GM18498 (cell line): ENCODE results near the gene LCLAT1.
"Not testable (repeated sequence)": the region's sequence is repeated elsewhere in the genome, so short reads cannot be mapped to it uniquely, and the experiment has no call there.

Experiments
- ATAC-seq: cut with Tn5 transposase; IDR thresholded peaks from one replicate; pipeline ENCODE4 v1.9.1; 2021; ENCODE audit warnings: mild to moderate bottlenecking, moderate library complexity; ENCODE audit not compliant: unreplicated experiment

The LCLAT1 gene

DNA sequence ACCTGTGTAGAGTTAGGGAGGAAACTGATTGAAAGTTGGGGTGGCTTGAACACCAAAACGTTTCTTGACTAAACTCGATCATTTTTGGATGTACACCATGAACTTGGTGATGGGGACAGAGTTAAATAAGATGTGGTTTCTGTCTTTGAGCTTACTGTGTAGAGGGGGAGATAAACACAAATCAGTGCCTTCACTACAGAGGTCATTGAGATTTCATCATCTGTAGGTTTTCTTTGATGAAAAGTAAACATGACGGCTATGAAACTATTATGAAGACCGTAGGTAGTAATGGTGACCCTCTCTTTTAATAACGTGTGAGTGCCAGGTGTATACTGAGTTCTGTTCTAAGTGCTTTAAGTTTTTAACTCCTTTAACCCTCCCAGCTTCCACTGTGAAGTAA is 6.5 kb downstream of the LCLAT1 start:
- no peak for ATAC-seq

DNA sequence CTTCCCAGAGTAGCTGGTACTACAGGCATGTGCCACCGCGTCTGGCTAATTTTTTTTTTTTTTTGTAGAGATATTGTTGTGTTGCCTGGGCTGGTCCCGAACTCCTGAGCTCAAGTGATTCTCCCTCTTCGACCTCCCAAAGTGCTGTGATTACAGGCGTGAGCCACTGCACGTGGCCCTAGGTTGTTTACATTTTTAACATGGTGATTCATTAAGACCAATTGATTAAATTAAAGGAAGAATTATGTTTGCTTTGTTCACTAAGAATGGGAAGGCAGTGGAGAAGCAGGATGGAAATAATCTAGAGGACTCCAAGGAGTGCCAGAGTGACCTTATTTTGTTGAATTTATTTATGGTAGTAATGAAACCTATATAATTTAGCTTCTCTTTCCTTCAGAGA is 7.5 kb downstream of the LCLAT1 start:
- ATAC-seq: no peak

- no peak for ATAC-seq
These were observed 8.2 kb downstream of the LCLAT1 start for GRCh38 chr2:30455114-30455738.

- no peak for ATAC-seq
These were observed 9.1 kb downstream of the LCLAT1 start for GRCh38 chr2:30456106-30456505.

DNA sequence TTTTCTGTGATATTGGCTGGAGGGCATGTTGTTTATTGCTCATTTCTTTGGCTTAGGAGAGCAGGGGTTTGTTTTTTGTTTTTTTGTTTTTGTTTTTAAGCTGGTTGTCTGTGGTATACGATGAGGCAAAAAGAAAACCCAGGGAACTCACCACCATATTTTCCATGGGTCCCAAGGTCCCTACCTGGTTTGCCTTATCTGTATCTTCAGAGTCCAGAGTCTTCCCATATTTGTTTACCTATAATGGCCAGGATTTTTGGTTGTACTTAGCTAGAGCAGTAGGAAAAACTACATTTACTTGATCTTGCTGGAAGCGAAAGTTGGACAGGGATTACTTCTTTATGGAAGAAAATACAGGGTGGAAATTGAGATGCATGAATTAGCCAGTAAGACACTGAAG is 9.5 kb downstream of the LCLAT1 start:
- ATAC-seq: no peak

DNA sequence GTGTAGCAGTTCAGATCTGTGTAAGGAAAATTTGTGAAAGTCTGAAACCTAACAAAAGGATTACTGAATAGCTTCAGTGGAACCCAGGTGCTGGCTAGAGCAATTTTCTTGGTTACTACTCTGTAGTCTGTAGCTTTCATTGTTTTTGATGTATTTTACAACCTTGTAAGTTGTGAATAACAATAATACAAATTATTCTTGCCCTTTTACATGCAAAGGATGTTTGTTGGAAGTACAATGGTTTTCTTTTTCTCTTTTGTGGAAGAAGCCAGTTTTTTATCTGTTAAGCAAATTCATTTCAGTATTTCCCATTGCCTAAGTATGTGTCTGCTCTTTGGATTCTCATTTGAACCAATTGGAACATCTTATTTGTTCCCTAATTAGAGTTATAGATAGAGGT is 10.2 kb downstream of the LCLAT1 start:
- ATAC-seq: no peak

DNA sequence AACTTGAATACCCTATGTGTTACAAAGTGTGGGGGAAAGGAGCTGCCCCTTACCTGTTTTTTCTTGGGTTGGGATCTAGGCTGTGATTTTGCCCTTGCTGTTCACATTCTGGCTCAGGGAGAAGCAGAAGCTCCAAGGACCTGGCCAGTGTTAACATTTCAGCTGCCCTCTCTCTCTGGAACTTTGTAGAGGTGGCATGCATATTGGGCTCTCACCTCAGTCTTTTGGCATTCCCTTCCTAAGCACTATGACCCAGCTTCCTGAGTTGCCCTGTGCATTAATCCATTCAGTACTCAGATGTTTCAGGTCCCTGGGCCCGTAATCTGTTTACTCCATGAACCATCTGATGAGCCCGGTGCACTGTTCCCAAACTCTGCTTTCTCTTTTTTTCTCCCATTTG is 12.1 kb downstream of the LCLAT1 start:
- no peak for ATAC-seq

DNA sequence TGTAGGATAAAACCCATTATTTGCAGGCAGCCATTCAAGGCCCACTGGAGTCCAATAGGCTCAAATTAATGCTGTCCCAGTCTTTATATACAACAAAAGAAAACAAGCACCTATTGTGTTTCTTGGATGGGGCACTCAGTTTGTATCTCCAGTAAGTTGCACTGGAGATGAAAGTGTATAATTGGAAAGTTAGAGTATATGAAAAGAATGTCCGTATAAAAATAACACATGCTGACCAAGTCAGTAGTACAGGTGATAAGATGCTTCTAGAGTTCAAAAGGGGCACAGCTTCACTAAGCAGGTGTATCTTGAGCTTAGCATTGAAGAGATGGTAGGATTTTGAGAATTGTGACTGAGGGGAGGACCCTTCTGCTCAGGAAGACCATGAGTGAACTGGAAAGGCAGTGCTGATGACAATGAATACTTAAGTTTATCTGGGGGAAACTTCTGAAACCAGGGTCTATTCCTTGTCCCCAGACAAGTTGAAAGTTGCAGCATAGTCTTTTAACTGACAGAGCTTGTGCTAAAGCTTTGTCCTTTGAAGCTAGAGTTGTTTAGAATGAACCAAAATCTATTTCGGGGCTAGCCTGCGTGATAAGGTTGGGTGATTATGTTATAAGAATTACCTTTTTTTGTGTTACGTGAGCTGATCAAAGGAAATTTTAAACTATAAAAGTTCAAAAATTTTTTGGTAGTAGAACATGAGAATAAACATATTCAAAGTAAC is 15.2 kb downstream of the LCLAT1 start:
- ATAC-seq: no peak

- ATAC-seq: no peak
These were observed 16.5 kb downstream of the LCLAT1 start for GRCh38 chr2:30463535-30463934.

- no peak for ATAC-seq
These were observed 17.6 kb downstream of the LCLAT1 start for GRCh38 chr2:30464544-30465170.

- no peak for ATAC-seq
These were observed 18.1 kb downstream of the LCLAT1 start for GRCh38 chr2:30465171-30465545.

- no peak for ATAC-seq
These were observed 19.2 kb downstream of the LCLAT1 start for GRCh38 chr2:30466216-30466615.

DNA sequence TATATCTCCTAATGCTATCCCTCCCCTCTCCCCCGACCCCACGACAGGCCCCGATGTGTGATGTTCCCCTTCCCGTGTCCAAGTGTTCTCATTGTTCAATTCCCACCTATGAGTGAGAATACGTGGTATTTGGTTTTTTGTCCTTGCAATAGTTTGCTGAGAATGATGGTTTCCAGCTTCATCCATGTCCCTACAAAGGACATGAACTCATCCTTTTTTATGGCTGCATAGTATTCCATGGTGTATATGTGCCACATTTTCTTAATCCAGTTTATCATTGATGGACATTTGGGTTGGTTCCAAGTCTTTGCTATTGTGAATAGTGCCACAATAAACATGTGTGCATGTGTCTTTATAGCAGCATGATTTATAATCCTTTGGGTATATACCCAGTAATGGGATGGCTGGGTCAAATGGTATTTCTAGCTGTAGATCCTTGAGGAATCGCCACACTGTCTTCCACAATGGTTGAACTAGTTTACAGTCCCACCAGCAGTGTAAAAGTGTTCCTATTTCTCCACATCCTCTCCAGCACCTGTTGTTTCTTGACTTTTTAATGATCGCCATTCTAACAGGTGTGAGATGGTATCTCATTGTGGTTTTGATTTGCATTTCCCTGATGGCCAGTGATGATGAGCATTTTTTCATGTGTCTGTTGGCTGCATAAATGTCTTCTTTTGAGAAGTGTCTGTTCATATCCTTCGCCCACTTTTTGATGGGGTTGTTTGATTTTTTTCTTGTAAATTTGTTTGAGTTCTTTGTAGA is 20.2 kb downstream of the LCLAT1 start:
- not testable (repeated sequence) for ATAC-seq

DNA sequence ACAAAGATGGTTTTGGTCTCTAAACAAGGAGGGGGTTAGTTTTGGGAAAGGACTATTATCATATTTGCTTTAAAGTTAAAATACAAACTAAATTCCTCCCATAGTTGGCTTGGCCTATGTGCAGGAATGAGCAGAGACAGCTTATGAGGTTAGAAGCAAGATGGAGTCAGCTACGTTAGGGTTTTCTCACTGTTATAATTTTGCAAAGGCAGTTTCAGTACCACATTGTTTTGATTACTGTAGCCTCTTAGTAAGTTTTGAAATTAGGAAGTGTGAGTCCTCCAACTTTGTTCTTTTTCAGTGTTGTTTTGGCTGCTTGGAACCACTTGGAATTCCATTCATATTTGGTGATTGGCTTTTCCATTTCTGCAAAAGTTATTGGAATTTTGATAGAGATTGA is 23.4 kb downstream of the LCLAT1 start:
- no peak for ATAC-seq

DNA sequence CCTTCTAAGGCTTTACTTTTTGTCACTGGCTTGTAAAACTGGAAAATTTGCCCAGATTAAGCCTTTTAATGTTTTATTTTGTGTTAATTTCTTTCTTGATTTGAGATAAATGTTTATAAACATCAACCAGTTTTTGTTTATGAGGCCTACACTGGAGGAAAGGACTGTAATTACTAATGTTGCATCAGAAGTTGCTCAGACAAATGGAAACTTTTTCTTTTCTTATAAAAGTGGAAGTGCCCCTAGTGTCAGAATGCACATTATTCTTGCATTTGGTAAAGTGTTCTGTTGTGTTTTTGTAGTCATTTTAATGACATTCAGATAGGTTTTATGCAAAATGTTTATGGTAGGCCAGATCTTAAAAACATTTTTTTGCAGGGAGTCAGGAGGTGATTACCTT is 25.3 kb downstream of the LCLAT1 start:
- no peak for ATAC-seq

DNA sequence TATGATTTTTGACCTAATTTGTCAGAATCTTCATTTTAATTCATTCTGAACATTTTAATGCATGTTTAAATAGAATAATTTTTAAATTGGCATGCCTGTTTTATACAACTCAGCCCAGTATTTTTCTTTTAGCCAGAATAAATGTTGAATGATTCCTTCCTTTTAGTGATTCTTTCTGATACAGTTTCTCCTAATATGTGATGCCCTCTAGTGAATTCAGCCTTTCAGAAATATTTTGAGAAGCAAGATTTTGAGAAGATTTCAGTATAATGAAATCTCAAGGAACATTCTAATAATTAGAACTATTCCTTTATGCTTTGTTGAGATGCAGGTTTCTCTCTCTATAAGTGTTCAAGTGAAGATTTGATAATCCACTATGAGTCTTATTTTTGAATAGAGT is 28.5 kb downstream of the LCLAT1 start:
- no peak for ATAC-seq

DNA sequence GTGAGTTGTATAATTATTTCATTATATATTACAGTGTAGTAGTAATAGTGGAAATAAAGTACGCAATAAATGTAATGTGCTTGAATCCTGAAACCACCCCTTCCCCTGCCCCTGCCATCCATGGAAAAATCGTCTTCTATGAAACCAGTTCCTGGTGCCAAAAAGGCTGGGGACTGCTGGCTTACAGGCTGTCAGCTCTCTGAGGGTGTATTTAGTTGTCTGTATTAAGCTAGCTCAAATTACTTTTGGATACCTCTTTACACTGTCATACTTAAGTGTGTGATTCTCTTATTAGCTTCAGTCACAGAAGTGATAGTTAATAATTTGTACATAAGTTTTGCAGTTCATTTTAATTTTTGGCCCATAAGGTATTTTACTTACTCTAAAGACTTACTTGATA is 29.6 kb downstream of the LCLAT1 start:
- ATAC-seq: no peak

GRCh38 chr2:30480703-30481322 is 33.8 kb downstream of the LCLAT1 start:
- no peak for ATAC-seq

- ATAC-seq: no peak
These were observed 34.3 kb downstream of the LCLAT1 start for GRCh38 chr2:30481323-30481800.

DNA sequence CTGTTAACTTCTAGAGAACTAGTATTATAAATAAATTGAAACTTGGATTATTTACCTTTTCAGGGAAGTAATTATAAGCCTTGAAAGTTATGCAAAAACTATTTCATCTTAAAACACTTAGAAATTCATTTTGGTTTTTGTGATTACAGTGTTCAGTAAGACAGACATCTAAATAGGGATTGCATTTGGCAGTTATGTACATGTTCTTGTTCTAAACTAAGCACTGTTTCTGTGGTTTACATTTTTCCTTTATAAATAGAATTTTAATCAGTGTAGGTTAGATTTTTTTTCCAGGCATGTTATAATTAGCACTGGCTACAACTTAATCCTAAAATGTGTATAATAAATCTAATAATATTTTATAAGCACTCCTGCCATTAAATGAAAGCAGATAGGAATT is 35.0 kb downstream of the LCLAT1 start:
- ATAC-seq: no peak

DNA sequence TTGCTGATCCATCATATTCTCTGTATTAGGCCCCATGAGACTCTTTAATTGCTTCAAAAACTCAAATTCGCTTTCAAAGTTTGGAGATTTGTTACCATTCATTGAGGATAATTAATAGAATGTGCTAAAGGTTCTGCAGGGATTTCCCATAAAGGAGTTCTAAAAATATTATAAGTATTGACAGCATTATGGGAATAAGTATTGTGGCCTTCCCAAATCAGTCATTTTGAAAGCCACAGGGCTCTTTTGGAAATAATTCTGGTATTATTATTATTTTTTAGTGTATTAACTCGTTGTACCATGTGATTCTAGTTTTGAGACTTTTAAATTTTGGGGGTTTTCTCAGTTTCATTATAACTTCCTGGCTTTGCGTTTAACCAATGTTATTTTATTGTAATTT is 37.1 kb downstream of the LCLAT1 start:
- no peak for ATAC-seq
